ENCODE measurements around the gene BRCA1.
"Not testable (repeated sequence)": the region's sequence is repeated elsewhere in the genome, so short reads cannot be mapped to it uniquely, and the experiment has no call there.

BRCA1 gene

GRCh38 chr17:43069368-43069898 lies 55.7 kb downstream of the BRCA1 start:
- no peak for DNase-seq (ENCODE audit: low read depth in 3 of 3)

GRCh38 chr17:43068570-43069367 lies 56.4 kb downstream of the BRCA1 start:
- no peak for DNase-seq (ENCODE audit: low read depth in 3 of 3)

DNA sequence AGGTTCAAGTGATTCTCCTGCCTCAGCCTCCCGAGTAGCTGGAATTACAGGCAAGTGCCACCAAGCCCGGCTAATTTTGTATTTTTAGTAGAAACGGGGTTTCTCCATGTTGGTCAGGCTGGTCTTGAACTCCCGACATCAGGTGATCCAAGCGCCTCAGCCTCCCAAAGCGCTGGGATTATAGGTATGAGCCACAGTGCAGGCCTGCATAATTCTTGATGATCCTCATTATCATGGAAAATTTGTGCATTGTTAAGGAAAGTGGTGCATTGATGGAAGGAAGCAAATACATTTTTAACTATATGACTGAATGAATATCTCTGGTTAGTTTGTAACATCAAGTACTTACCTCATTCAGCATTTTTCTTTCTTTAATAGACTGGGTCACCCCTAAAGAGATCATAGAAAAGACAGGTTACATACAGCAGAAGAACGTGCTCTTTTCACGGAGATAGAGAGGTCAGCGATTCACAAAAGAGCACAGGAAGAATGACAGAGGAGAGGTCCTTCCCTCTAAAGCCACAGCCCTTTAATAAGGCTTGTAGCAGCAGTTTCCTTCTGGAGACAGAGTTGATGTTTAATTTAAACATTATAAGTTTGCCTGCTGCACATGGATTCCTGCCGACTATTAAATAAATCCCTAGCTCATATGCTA lies 62.1 kb downstream of the BRCA1 start:
- no peak for DNase-seq (ENCODE audit: low read depth in 3 of 3)

DNA sequence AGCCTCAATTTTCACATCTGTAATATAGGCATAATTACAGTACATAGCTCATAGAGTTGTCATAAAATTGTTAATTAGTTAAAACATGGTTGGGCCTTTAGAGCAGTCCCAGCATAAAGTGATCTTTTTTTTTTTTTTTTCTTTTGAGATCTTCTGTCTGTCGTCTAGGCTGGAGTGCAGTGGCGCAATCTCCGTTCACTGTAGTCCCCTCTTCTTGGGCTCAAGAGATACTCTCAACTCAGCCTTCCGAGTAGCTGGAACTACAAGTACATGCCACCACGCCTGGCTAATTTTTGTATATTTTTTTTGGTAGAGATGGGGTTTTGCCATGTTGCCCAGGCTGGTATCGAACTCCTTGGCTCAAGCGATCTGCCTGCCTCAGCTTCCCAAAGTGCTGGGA lies 69.1 kb downstream of the BRCA1 start:
- DNase-seq (ENCODE audit: low read depth in 3 of 3) = no peak

DNA sequence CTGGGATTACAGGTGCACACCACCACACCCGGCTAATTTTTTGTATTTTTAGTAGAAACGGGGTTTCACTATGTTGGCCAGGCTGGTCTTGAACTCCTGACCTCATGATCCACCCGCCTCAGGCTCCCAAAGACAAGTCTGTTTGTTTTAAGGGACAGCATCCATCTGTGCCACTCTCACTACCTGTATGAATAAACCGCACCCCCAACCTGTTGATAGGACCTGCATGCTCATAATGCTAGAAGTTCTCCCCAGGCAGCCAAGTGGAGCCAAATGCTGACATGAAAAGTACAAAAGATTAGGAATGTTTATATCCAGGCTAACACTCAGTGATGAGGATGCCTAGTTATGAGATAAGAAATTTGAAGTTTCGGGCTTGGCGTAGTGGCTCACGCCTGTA lies 72.2 kb downstream of the BRCA1 start:
- not testable (repeated sequence) for DNase-seq (ENCODE audit: low read depth in 3 of 3)

DNA sequence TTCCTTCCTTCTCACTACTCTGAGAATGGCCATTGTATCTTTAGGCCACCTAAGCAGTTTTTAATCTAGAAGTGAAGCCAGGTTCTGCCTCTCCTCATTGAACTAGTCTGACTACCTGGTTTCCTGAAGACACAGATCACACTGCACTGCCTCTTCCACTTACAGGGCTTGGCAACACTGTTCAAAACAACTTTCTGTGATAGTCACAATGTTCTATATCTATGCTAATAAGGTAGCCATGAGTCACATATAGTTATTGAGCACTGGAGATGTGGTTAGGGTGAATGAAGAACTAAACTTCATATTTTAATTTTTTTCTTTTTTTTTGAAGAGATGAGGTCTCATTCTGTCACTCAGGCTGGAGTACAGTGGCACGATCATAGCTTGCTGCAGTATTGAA lies 73.2 kb downstream of the BRCA1 start:
- DNase-seq (ENCODE audit: low read depth in 3 of 3) = no peak

DNA sequence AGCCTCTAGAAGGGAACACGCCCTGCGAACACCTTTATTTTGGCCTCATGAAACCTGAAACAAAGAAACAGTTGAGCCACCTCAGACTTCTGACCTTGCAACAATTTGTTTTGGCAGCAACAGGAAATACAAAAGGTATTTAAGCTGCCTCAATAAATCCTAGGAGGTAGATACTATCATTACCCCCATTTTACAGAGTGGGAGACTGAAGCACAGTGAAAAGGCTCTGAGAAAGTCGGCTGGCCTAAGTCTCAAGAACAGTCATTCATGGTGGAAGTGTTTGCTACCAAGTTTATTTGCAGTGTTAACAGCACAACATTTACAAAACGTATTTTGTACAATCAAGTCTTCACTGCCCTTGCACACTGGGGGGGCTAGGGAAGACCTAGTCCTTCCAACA lies 81.1 kb downstream of the BRCA1 start:
- DNase-seq (ENCODE audit: low read depth in 3 of 3) = no peak

- no peak for DNase-seq (ENCODE audit: low read depth in 3 of 3)
These were observed 81.9 kb downstream of the BRCA1 start for GRCh38 chr17:43043307-43043706.

DNA sequence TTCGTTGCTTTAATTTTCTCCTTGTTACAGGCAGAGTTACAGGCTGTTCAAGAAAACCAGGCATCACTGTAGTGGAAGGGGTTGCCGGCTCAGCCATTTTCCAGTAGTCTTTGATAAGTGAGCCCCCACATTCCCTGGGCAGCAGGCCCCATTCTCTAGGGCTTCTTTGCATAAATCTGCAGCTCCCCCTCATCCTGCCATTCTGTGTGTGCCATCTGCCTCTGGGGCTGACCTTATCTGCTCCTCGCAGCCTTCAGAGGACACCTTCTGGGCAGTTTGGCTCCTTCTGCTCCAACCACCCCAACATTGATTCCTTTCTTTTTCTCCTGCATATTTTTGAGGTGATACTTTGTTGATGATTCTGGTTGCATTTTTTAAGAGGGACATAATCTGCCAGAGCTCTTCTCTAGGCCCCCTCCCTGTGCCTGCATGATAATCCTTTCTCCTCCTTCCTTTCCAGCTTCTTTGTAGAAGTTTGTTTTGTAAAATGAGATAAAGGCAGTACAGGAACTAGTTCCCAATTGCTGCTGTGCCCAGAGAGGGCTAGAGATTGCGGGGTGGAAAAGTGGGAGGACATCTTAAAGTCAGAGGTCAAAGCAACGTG lies 83.0 kb downstream of the BRCA1 start:
- DNase-seq (ENCODE audit: low read depth in 3 of 3) = no peak

DNA sequence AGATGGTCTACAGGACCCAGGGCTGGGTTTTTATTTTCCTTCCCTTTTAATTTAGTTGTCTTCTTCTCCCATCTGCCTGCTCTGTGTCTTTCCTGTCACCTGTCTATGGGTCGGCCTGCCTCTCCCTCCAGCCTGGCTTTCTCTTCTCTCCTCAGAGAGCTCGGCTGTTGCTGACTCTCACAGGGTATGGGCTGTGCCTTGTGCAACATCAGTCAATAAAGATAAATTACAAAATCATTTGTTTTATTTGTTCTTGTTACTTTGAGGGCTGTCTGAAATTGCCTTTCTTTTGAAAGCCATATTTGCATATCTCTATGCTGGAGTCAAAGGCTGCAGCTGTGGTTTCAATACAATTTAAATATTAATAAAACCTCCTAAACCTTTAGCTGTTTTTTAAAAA lies 84.5 kb downstream of the BRCA1 start:
- no peak for DNase-seq (ENCODE audit: low read depth in 3 of 3)

GRCh38 chr17:43039646-43040045 lies 85.5 kb downstream of the BRCA1 start:
- no peak for DNase-seq (ENCODE audit: low read depth in 3 of 3)

DNA sequence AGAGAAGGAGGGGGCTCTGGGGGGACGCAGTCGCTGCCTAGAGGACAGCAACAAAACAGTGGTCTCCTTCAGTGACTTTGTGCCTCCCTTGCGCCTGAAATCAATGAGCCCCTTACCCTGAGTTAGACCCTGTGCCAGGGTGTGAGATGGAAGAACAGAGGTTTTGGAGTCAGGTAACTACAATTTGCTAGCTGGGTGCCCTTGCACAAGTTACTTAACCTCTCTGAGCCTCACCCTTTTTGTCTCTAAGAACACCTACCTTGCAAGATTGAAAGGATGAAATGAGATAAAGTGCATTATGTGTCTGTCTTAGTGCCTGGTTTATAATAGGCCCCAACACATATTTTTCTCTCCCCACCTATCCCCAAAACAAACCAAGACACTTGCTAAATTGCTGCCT lies 90.3 kb downstream of the BRCA1 start:
- no peak for DNase-seq (ENCODE audit: low read depth in 3 of 3)

DNA sequence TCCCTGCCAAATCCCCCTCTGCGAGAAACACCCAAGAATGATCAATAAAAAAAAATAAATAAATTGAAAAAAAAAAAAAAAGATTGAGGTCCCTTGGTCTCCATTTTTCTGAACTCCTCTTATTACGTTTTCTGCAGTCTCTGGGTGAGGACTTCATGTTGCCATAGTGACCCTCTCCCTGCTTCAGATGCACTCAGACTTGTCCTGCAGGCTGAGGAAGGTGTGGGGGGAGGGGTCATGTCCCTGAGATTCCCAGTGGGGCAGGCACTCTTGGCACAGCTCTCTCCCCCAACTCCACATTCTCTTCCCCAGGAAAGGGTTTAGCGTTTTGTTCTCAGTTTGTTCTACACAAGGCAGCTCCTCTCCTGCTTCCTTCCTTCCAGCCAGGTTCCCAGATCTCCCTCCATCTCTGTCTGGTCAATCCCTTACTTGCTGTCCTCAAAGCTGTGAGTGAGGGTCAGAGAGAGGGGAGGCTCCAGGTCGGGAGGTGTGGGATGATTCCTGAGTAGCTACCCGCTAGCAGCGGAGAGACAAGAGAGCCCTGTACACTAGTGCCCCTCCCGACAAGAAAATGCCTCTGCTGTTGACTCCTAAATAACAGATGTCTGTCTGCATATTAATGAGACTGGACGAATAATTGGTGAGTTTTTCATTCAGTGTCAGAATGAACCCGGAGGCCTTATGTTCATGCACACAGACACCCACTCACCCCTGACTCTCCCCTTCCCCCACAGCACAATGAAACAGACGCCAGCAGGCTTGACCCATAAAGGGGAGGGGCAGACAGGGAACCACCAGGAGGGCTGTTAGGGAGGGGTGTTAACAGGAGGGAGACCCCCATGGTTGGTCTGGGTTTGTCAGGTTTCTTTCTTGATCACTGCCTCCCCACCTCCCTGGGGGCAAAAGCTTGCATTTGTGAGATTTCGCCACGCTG lies 90.9 kb downstream of the BRCA1 start:
- DNase-seq (ENCODE audit: low read depth in 3 of 3) = no peak

DNA sequence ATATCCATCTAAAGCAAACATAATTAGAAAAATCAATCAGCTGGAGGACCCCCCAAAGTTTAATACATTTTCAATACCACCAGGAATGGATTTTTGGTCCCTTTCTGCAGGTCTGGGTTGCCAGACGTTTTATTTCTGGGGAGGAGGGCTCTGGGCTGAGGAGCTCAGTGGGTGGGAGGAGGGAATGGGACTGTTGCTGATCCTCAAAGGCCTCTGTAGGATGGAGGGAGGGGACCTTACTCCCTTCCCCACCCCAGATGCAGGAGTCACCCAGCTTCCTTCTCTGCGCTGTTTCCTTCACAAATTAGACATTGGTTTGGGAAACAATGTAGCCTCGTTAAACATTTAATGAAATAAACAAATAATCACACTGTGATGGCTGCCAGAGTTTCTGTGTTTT lies 93.5 kb downstream of the BRCA1 start:
- no peak for DNase-seq (ENCODE audit: low read depth in 3 of 3)

DNA sequence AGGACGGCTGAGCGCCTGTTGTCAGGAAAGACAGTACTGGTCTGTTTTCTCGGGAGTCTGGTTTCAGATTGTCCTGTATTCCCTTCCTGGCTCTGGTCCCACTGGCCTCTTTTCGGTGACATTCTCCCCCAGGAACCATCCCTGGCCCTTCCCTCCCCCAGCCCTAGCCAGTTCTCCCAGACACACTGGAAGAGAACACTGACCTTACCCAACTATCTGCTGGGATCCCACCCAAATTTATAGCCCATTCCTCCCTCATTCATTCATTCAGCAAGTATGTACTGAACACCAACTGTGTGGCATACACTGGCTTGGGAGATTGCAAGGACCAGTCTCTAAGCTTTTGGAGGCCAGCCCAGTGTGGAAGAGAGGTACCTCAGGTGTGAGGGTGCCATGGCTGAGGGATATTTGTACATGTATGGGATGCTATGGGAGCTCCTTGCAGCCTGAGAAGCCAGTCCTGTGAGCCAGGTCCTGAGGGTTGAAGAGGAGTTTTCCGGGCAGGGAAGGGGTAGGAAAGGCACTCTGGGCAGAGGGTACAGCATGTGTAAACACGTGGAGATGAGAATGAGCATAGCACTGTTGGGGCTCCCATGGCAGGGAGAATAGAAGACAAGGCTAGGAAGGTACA lies 94.9 kb downstream of the BRCA1 start:
- DNase-seq (ENCODE audit: low read depth in 3 of 3) = no peak

- DNase-seq (ENCODE audit: low read depth in 3 of 3) = no peak
These were observed 96.8 kb downstream of the BRCA1 start for GRCh38 chr17:43028221-43028861.

GRCh38 chr17:43027091-43028032 lies 97.8 kb downstream of the BRCA1 start:
- DNase-seq (ENCODE audit: low read depth in 3 of 3) = no peak

DNA sequence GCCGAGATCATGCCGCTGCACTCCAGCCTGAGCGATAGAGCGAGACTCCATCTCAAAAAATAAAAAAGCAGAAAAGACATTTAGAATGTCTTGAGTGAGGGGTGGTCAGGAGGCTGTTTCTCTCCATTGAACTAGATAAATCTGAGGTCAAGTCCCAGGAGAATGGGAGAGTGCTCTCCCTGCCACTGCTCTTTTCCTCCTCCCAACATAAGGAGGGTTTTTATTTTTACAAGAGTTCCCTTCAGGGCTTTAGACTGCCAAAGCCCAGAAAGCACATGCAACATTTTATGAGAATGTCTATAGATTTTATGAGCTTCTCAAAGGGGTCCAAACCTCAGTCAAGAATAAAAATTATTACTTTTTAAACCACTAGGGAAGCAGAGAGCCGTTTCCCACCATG lies 98.6 kb downstream of the BRCA1 start:
- DNase-seq (ENCODE audit: low read depth in 3 of 3) = no peak

DNA sequence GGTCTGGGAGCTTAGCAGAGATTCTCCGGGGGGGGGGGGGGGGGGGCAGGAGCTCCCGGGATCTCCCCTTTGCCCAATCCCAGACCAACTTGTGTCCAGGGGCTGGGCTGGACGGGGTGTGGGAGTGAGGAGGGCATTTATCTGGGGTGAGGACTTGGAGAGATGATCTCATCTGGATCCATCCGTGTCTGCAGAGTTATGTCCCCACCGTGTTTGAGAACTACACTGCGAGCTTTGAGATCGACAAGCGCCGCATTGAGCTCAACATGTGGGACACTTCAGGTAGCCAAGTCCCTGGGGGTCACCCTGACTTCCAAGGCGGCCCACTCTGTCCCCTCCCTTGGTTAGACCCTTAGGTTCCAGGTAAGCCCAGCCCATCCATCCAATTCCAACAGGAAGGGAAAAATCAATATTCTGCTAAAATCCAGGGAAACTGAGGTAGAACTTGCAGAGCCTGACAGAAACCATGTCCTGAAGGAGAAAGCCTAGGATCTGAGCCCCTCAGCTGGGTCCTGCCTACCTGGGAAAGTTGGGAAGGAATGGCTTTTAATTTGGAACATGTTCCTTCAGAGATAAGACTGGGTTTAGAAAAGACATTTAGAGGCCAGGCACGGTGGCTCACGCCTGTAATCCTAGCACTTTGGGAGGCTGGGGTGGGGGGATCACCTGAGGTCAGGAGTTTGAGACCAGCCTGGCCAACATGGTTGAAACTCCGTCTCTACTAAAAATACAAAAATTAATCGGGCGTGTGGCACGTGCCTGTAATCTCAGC lies 99.2 kb downstream of the BRCA1 start:
- DNase-seq (ENCODE audit: low read depth in 3 of 3) = no peak
